H1 (cell line): Measurements from ENCODE around the gene EMC10.

Experiments
- CEBPB ChIP-seq: IDR thresholded peaks from 2 replicates; pipeline ENCODE4 v1.6.1; 2012; ENCODE audit warnings: low read depth, low read length
- EZH2 ChIP-seq: fragments of 200-600 bp; sonication (generic); IDR thresholded peaks from 2 replicates; pipeline ENCODE4 v1.7.1; 2012; ENCODE audit warnings: low read depth, mild to moderate bottlenecking, moderate library complexity, low read length, inconsistent platforms; ENCODE audit not compliant: severe bottlenecking
- FOSL1 ChIP-seq: IDR thresholded peaks from 2 replicates; pipeline ENCODE4 v1.6.1; 2011; ENCODE audit warnings: mild to moderate bottlenecking, low read depth, low read length, moderate library complexity; ENCODE audit not compliant: insufficient read depth
- POLR2A ChIP-seq, 2 experiments: IDR thresholded peaks; 1 replicate in 1 of 2; 2 replicates in 1 of 2; pipeline ENCODE4 v1.6.1; 2011; ENCODE audit warnings: low read depth in 2 of 2, low read length in 2 of 2, mild to moderate bottlenecking in 2 of 2; ENCODE audit errors: control extremely low read depth in 1 of 2
- POLR2AphosphoS5 ChIP-seq: IDR thresholded peaks from 2 replicates; pipeline ENCODE4 v1.6.1; 2011; ENCODE audit warnings: low read depth, low read length
- TF ChIP-seq, protein P1 (sequence below): IDR thresholded peaks from 2 replicates; pipeline ENCODE4 v1.6.1; 2012; ENCODE audit warnings: inconsistent platforms

DNA sequence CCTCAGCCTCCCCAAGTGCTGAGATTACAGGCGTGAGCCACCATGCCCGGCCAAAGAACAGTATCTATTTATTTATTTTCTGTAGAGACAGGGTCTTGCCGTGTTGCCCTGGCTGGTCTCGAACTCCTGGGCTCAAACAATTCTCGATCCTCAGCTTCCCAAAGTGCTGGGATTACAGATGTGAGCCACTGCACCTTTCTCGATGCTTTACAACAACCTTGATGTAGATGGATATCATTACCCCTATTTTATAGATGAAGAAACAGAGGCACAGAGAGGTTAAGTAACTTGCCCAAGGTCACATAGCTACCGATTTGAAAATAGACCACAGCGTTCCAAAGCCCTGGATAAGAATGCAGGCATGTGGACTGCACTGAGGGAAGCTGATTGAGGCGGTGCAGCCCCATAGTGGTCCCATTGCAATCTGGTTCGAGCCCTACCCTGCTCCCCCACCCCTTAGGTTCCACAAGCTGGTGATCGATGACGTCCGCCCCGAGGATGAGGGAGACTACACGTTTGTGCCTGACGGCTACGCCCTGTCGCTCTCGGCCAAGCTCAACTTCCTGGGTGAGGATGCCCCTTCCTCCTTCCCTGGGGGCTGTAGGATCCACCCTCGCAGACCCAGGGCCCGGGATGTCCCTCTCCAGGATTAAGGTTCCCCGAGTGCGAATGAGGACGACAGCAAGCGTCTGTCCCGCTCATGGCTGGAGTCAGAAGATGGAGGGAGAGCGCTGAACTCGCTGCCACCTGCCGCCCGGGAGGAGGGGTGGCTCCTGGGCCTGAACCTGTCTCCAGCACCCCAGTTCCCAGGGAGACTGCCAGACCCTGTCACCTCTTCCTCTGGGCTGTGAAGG is 25.7 kb upstream of the EMC10 start:
- no peak for TF ChIP-seq FOSL1
- TF ChIP-seq, protein P1, sequence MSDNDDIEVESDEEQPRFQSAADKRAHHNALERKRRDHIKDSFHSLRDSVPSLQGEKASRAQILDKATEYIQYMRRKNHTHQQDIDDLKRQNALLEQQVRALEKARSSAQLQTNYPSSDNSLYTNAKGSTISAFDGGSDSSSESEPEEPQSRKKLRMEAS, result no peak
- no peak for TF ChIP-seq CEBPB
- TF ChIP-seq POLR2AphosphoS5, result no peak
- TF ChIP-seq POLR2A (IDR thresholded peaks at IDR 0.05; ENCODE audit: control extremely low read depth in 1 of 2, low read depth in 2 of 2, low read length in 2 of 2), result no peak
- no peak for TF ChIP-seq EZH2
